Measurements from ENCODE around the gene PCDH9. TPM values are rescaled to one million over a fixed set of nuclear protein-coding genes. Genes with fewer than 3 reads are reported as not detected.

PCDH9 gene
- total RNA-seq, 1 donor from 2014 or later, result 1.7 TPM

DNA sequence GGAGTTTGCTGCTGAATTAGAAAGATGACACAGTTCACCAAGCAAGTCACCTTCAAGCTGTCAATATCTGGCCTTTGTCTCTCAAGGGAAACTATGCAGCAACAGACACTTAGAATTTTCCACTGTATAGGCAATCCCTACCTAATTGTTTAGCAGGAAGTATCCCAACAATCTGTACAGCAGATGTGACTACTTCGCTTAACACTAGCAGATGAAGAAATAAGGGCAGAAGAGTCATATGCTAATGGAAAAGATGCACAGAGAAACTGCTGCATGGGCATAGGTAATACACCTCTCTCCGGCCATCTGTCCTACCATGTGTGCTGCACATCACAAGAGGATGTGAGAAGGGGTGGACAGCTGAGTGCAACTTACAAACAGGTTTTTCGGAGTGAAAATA lies 851.2 kb downstream of the PCDH9 start:
- H3K27me3 Mint-ChIP-seq, result no peaks in the 10 kb centered on the region
- H3K4me1 Mint-ChIP-seq (ENCODE audit: low read depth), result peaks cover 5% of the 10 kb centered on the region
- TF ChIP-seq, protein P1, sequence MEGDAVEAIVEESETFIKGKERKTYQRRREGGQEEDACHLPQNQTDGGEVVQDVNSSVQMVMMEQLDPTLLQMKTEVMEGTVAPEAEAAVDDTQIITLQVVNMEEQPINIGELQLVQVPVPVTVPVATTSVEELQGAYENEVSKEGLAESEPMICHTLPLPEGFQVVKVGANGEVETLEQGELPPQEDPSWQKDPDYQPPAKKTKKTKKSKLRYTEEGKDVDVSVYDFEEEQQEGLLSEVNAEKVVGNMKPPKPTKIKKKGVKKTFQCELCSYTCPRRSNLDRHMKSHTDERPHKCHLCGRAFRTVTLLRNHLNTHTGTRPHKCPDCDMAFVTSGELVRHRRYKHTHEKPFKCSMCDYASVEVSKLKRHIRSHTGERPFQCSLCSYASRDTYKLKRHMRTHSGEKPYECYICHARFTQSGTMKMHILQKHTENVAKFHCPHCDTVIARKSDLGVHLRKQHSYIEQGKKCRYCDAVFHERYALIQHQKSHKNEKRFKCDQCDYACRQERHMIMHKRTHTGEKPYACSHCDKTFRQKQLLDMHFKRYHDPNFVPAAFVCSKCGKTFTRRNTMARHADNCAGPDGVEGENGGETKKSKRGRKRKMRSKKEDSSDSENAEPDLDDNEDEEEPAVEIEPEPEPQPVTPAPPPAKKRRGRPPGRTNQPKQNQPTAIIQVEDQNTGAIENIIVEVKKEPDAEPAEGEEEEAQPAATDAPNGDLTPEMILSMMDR (IDR thresholded peaks at IDR 0.05; ENCODE audit: unreplicated experiment), result no peak
- no peak overlapping the region for H3K27ac Mint-ChIP-seq
- H3K4me3 Mint-ChIP-seq (ENCODE audit: low read depth), result no peak overlapping the region
- peaks cover 3% of the 10 kb centered on the region for H3K9me3 Mint-ChIP-seq (ENCODE audit: low read depth)
- H3K36me3 Mint-ChIP-seq (ENCODE audit: insufficient read depth), result no peaks in the 10 kb centered on the region
- no peak for DNase-seq (ENCODE audit: low spot score, unreplicated experiment)

DNA sequence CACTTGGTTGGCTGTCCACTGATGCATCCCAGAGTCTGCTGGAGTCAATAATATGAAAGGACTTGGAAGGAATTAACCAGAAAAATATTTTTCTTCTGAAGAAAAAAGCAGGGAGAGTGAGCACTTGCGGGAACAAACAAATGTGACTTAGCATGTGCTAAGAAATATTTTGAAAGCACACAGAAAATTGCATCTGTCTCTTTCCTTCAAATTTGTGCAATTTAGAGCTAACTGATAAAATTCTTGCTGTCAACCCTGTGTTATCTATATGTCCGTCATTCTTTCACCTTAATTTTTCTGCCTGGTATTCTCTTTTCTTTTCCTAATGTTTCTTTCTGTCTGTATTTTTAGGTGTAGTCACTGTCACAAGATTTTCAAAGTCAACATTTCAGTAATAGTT lies 852.6 kb downstream of the PCDH9 start:
- no peaks in the 10 kb centered on the region for H3K36me3 Mint-ChIP-seq (ENCODE audit: insufficient read depth)
- H3K4me1 Mint-ChIP-seq (ENCODE audit: low read depth), result peaks cover 5% of the 10 kb centered on the region
- H3K4me3 Mint-ChIP-seq (ENCODE audit: low read depth), result no peak overlapping the region
- H3K27me3 Mint-ChIP-seq, result no peaks in the 10 kb centered on the region
- no peak for DNase-seq (ENCODE audit: low spot score, unreplicated experiment)
- H3K27ac Mint-ChIP-seq, result no peak overlapping the region
- H3K9me3 Mint-ChIP-seq (ENCODE audit: low read depth), result peaks cover 3% of the 10 kb centered on the region
- TF ChIP-seq, protein P1 (IDR thresholded peaks at IDR 0.05; ENCODE audit: unreplicated experiment), result no peak

DNA sequence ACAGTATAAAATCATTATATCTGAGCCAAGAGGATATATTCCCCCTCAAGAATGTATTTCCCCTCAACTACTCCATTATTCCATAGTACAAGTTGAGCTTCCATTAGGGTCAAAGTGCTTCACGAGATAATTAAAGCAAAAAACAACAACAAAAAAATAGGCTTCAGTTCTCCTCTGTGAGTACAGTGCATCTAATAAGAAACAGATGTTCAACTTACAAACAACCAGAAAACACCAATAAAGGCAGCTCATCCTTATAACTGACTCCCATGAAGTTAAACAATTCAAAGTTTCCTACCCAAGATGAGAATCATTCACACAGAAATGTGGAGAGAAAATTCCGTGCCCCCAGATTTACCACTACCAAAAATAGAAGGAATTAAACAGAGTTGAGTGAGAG lies 854.4 kb downstream of the PCDH9 start:
- no peaks in the 10 kb centered on the region for H3K27me3 Mint-ChIP-seq
- H3K9me3 Mint-ChIP-seq (ENCODE audit: low read depth), result peaks cover 3% of the 10 kb centered on the region
- TF ChIP-seq, protein P1 (IDR thresholded peaks at IDR 0.05; ENCODE audit: unreplicated experiment), result no peak
- no peak overlapping the region for H3K4me3 Mint-ChIP-seq (ENCODE audit: low read depth)
- H3K36me3 Mint-ChIP-seq (ENCODE audit: insufficient read depth), result no peaks in the 10 kb centered on the region
- H3K4me1 Mint-ChIP-seq (ENCODE audit: low read depth), result peaks cover 5% of the 10 kb centered on the region
- DNase-seq (ENCODE audit: low spot score, unreplicated experiment), result no peak
- H3K27ac Mint-ChIP-seq, result no peak overlapping the region

DNA sequence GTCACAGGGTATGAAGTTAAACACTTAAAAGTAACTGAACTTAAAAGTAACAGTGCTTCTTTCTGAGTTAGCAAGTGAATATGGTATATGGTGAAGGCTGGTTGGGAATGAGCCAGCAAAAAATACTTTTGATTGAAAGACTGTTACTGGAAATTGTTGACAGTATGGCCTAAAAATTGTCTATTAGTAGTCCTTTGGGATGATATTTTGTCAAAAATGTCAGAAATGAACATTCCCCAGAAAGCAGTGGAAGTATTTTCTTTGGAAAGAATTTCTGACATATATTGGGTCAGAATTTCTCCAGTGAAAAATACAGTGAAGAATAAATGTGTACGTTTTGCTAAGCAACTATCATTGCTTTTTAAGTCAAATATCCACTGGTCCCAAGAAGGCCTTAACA lies 860.5 kb downstream of the PCDH9 start:
- no peak overlapping the region for H3K27ac Mint-ChIP-seq
- H3K9me3 Mint-ChIP-seq (ENCODE audit: low read depth), result peaks cover 3% of the 10 kb centered on the region
- no peak for DNase-seq (ENCODE audit: low spot score, unreplicated experiment)
- no peaks in the 10 kb centered on the region for H3K27me3 Mint-ChIP-seq
- TF ChIP-seq, protein P1 (IDR thresholded peaks at IDR 0.05; ENCODE audit: unreplicated experiment), result no peak
- H3K4me3 Mint-ChIP-seq (ENCODE audit: low read depth), result no peak overlapping the region
- no peaks in the 10 kb centered on the region for H3K4me1 Mint-ChIP-seq (ENCODE audit: low read depth)
- H3K36me3 Mint-ChIP-seq (ENCODE audit: insufficient read depth), result no peaks in the 10 kb centered on the region

DNA sequence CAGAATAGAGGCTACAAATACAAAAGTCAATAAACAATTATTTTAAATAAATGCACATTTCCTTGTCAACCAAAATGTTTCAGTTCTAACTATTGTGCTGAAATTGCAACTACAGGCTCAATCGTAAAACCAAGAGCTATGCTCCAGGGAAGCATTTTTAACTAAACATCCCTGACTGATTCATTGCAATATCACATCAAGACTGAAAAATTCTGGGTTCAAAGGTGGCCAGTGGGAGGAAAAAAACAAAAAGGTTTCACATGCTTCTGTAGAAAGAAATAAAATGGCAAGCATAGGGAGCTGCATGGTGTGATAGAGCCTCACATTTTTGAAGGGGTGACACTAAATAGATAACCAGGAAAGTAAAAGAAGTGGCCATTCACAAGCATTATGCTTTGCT lies 862.8 kb downstream of the PCDH9 start:
- no peaks in the 10 kb centered on the region for H3K27me3 Mint-ChIP-seq
- no peak for DNase-seq (ENCODE audit: low spot score, unreplicated experiment)
- H3K27ac Mint-ChIP-seq, result no peak overlapping the region
- no peaks in the 10 kb centered on the region for H3K36me3 Mint-ChIP-seq (ENCODE audit: insufficient read depth)
- no peak overlapping the region for H3K4me3 Mint-ChIP-seq (ENCODE audit: low read depth)
- TF ChIP-seq, protein P1 (IDR thresholded peaks at IDR 0.05; ENCODE audit: unreplicated experiment), result no peak
- peaks cover 3% of the 10 kb centered on the region for H3K9me3 Mint-ChIP-seq (ENCODE audit: low read depth)
- no peaks in the 10 kb centered on the region for H3K4me1 Mint-ChIP-seq (ENCODE audit: low read depth)
